Measurements from ENCODE around the gene RALGPS1.

RALGPS1 gene

DNA sequence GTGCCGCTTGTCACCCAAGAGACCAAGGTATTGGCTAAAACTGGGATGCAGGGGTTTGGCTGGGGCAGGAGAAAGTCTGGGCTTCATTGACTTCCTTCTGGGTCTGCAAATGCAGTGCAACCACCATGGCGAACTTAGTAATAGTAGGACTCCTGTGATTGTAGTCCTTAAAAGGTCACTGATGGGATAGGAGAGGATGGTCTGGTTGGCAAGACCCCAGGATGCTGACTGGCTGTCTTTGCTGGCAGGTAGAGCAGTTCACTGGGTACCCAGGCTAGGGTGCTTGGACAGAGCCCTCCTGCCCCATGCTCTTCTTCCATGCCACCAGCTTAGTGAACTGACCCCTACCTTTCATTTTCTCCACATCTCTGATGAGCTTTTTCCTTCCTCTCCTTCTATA, 170.6 kb downstream of the RALGPS1 start:
- no peak for DNase-seq (ENCODE audit: low spot score)
- in situ Hi-C loops (cut with MboI; ENCODE audit: low sequenced_read_pairs, unreplicated experiment): no loop called here
- TF ChIP-seq, protein P1, sequence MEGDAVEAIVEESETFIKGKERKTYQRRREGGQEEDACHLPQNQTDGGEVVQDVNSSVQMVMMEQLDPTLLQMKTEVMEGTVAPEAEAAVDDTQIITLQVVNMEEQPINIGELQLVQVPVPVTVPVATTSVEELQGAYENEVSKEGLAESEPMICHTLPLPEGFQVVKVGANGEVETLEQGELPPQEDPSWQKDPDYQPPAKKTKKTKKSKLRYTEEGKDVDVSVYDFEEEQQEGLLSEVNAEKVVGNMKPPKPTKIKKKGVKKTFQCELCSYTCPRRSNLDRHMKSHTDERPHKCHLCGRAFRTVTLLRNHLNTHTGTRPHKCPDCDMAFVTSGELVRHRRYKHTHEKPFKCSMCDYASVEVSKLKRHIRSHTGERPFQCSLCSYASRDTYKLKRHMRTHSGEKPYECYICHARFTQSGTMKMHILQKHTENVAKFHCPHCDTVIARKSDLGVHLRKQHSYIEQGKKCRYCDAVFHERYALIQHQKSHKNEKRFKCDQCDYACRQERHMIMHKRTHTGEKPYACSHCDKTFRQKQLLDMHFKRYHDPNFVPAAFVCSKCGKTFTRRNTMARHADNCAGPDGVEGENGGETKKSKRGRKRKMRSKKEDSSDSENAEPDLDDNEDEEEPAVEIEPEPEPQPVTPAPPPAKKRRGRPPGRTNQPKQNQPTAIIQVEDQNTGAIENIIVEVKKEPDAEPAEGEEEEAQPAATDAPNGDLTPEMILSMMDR (IDR thresholded peaks at IDR 0.05; ENCODE audit: borderline replicate concordance, control extremely low read depth, extremely low read depth, insufficient read depth, missing control alignments): no peak

DNA sequence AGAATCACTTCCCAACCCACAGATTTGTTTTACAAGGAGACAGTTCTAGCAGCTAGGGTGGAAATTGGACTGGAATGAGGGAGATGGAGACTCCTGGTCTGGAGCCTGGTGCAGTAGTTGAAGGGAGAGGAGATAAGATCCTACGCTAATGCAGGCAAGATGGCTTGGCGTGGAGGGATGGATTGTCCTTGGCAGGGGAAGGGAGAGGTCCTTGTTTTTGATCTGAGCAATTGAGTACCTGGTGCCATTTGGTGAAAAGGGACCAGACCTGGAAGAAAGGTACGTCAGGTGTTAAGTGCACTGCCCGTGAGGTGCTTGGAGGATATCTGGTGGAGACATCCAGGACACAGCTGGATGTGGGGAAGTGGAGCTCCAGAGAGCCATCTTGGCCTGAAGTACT, 172.2 kb downstream of the RALGPS1 start:
- TF ChIP-seq, protein P1 (IDR thresholded peaks at IDR 0.05; ENCODE audit: borderline replicate concordance, control extremely low read depth, extremely low read depth, insufficient read depth, missing control alignments): no peak
- in situ Hi-C loops (cut with MboI; ENCODE audit: low sequenced_read_pairs, unreplicated experiment): no loop called here
- no peak for DNase-seq (ENCODE audit: low spot score)

DNA sequence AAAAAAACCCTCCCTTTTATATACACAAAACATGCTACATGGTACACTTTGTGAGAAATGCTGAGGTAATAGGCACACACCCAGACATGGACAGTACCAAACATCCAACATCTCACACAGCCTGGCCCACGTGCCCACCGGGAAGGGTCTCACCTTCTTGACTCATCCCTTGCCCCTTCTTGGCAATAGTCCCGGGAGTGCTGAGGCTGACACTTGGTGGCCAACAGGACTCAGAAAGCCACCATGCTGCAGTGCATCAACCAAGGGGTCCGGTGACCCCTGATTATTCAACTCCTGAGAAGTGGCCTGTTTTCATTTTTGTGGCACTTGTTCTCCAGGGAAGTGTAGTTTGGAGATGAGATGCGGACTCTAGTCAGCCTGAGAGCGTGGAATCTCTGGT, 172.8 kb downstream of the RALGPS1 start:
- in situ Hi-C loops (cut with MboI; ENCODE audit: low sequenced_read_pairs, unreplicated experiment): no loop called here
- TF ChIP-seq, protein P1 (IDR thresholded peaks at IDR 0.05; ENCODE audit: borderline replicate concordance, control extremely low read depth, extremely low read depth, insufficient read depth, missing control alignments): no peak

DNA sequence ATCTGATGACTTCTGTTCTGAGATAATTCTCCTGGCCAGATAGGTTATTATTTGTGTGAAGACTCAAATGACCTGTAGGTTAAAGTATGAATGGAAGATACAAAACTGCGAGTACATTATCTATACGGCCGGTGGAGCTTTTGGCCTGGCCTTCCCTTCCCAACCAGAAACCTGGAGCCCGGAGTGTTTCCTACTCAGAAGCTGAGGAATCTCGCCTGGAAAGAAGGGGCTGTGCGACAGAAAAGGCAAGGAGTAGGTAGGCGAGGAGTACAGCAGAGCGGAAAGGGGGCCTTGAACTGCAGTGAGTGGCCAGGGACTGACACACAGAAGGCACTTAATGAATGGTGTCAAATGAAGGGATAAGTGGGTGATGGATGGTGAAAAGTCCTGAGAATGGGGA, 173.3 kb downstream of the RALGPS1 start:
- TF ChIP-seq, protein P1 (IDR thresholded peaks at IDR 0.05; ENCODE audit: borderline replicate concordance, control extremely low read depth, extremely low read depth, insufficient read depth, missing control alignments): no peak

More for the DNA sequence above, 172.8 kb downstream of the RALGPS1 start:
- no peak for DNase-seq (ENCODE audit: low spot score)

DNA sequence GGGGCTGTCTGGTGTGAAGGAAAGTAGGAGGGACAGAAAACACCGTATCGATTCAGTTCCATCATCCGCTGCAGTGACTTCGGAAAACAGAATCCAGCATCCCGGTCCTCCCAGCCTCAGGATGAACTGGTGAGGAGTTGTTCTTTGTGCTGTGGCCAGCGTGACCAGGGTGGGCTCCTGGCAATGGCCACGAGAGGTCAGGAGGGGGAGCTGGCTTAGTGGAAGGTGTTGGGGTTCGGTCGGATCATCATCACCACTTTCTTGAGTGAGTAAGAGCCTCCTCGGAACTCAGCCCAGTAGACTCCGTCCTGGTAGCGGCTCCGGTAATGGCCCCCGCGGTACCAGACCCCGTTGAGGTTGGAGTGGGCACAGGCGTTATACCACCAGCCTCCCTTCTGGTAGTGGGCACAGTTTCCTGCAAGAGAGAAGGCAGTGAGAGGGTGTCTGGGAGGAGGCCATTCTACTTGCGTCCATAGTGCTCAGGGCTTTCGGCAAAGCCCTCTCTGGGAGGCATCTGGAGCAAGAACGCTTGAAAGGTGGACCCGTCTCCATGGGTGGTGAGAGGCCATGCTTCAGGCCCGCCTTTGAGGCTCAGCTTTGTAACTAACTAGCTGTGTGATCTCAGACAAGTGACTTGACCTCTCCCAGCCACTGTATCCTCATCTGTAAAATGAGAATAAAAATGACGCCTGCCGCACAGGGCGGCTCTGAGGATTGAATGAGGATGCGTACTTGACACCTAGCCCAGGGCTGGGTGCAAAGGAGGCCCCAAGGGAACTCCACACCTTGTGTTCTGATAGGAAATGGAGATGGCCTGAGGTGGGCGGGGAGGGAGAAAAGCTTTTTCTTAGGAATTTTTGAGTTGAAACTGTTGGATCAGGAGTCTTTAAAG, 174.4 kb downstream of the RALGPS1 start:
- TF ChIP-seq, protein P1 (IDR thresholded peaks at IDR 0.05; ENCODE audit: borderline replicate concordance, control extremely low read depth, extremely low read depth, insufficient read depth, missing control alignments): no peak
- in situ Hi-C loops (cut with MboI; ENCODE audit: low sequenced_read_pairs, unreplicated experiment): no loop called here
- DNase-seq (ENCODE audit: low spot score): no peak

More for the DNA sequence above, 173.3 kb downstream of the RALGPS1 start:
- no peak for DNase-seq (ENCODE audit: low spot score)
- in situ Hi-C loops (cut with MboI; ENCODE audit: low sequenced_read_pairs, unreplicated experiment): no loop called here

DNA sequence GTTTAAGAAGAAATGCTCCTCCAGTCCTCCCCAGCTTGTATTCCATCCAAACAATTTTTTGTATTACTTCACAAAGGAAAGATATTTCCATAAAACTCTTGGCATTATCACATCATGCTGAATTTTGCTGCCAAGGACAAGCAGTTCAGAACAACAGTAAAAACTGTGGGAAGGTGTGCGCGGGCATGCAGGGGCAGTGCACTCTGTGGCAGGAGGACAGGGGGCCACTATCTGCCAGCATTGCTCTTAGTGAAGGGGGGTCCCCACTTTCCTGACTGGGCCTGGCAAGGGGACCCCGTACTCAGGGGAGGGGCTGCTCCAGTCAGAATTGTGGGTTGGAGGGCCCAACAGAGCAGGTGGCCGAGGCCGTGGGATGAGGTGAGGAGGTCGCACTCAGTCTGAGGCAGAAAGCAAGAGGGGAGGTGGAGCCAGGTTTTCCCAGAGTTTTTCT, 175.1 kb downstream of the RALGPS1 start:
- no peak for DNase-seq (ENCODE audit: low spot score)
- TF ChIP-seq, protein P1 (IDR thresholded peaks at IDR 0.05; ENCODE audit: borderline replicate concordance, control extremely low read depth, extremely low read depth, insufficient read depth, missing control alignments): no peak
- in situ Hi-C loops (cut with MboI; ENCODE audit: low sequenced_read_pairs, unreplicated experiment): no loop called here
